SK-N-SH (cell line): Measurements from ENCODE around the gene STAT1. TPM values are rescaled to one million over a fixed set of nuclear protein-coding genes. Genes with fewer than 3 reads are reported as not detected.

Source experiments
- CTCF ChIA-PET: fragments of 300-600, 350-600 bp; formaldehyde crosslinking; extraction: SDS; loops from one replicate; lab custom pipeline; 2021; lab: Yijun Ruan, JAX
- POLR2A ChIA-PET: fragments of 350-600 bp; sonication (Branson Sonifier 250); formaldehyde crosslinking; extraction: SDS; loops from one replicate; lab custom pipeline; 2020; ENCODE audit warnings: antibody characterized with exemption, inconsistent platforms; lab: Yijun Ruan, JAX
- DNase-seq: peaks from one replicate; pipeline ENCODE4 v3.0.0; 2012
- H2AFZ ChIP-seq: fragments of 200-600 bp; sonication (generic); 2 replicates; pipeline ENCODE4 v1.8.1; 2016; ENCODE audit warnings: antibody characterized with exemption, mild to moderate bottlenecking, low read depth
- H3F3A ChIP-seq: fragments of 200-600 bp; sonication (generic); replicated peaks from 2 replicates; pipeline ENCODE3; 2016; ENCODE audit warnings: antibody characterized with exemption, mild to moderate bottlenecking; ENCODE audit not compliant: insufficient read depth
- H3K27ac ChIP-seq, 2 experiments: fragments of 200-500 bp in 1 of 2; fragments of 200-600 bp in 1 of 2; sonication (Bioruptor generic) in 1 of 2; sonication (generic), shearing (Covaris generic) in 1 of 2; 2 replicates each; pipeline versions ENCODE4 v1.5.1 to v1.6.1; 2014 to 2016; ENCODE audit warnings: low read depth in 2 of 2, inconsistent platforms in 1 of 2, low read length in 1 of 2, mild to moderate bottlenecking in 1 of 2, mixed read lengths in 1 of 2
- H3K27me3 ChIP-seq: fragments of 200-600 bp; sonication (generic), shearing (Covaris generic); 2 replicates; pipeline ENCODE4 v1.6.1; 2016; ENCODE audit warnings: mixed run types; ENCODE audit not compliant: insufficient read depth
- H3K36me3 ChIP-seq, 2 experiments: fragments of 200-500 bp in 1 of 2; fragments of 200-600 bp in 1 of 2; sonication (Bioruptor generic) in 1 of 2; sonication (generic) in 1 of 2; replicated peaks in 1 of 2; 2 replicates each; pipeline versions ENCODE3 to v1.5.1; 2014 to 2016; ENCODE audit warnings: low read length in 1 of 2, mild to moderate bottlenecking in 1 of 2; ENCODE audit not compliant: insufficient read depth in 2 of 2, control insufficient read depth in 1 of 2
- H3K4me1 ChIP-seq, 2 experiments: fragments of 200-500 bp in 1 of 2; fragments of 200-600 bp in 1 of 2; sonication (Bioruptor generic) in 1 of 2; sonication (generic), shearing (Covaris generic) in 1 of 2; 2 replicates each; pipeline versions ENCODE4 v1.5.1 to v1.6.1; 2014 to 2016; ENCODE audit warnings: low read depth in 1 of 2, low read length in 1 of 2, mixed run types in 1 of 2; ENCODE audit not compliant: insufficient read depth in 2 of 2, control insufficient read depth in 1 of 2
- H3K4me2 ChIP-seq: fragments of 200-600 bp; sonication (generic), shearing (Covaris generic); 2 replicates; pipeline ENCODE4 v1.6.1; 2017; ENCODE audit warnings: mixed run types
- H3K4me3 ChIP-seq, 2 experiments: fragments of 200-500 bp in 1 of 2; fragments of 200-600 bp in 1 of 2; sonication (Bioruptor generic) in 1 of 2; sonication (generic), shearing (Covaris generic) in 1 of 2; 2 replicates each; pipeline versions ENCODE4 v1.5.1 to v1.8.1; 2014 to 2016; ENCODE audit warnings: low read depth in 2 of 2, inconsistent platforms in 1 of 2, low read length in 1 of 2, mild to moderate bottlenecking in 1 of 2, mixed read lengths in 1 of 2, moderate library complexity in 1 of 2
- H3K79me2 ChIP-seq: fragments of 200-600 bp; sonication (generic); 2 replicates; pipeline ENCODE4 v1.8.1; 2017; ENCODE audit warnings: mild to moderate bottlenecking; ENCODE audit not compliant: insufficient read depth
- H3K9ac ChIP-seq: fragments of 200-600 bp; sonication (generic); 2 replicates; pipeline ENCODE4 v1.6.1; 2017; ENCODE audit warnings: mixed run types
- H3K9me2 ChIP-seq: fragments of 200-600 bp; sonication (generic); 2 replicates; pipeline ENCODE4 v1.6.1; 2017; ENCODE audit warnings: mixed run types
- H3K9me3 ChIP-seq: fragments of 200-600 bp; sonication (generic); 2 replicates; pipeline ENCODE4 v1.6.1; 2017; ENCODE audit warnings: mixed run types, mild to moderate bottlenecking, moderate library complexity
- H4K20me1 ChIP-seq: fragments of 200-600 bp; sonication (generic); 2 replicates; pipeline ENCODE4 v1.6.1; 2017; ENCODE audit warnings: mild to moderate bottlenecking, mixed run types; ENCODE audit not compliant: insufficient read depth
- CHD2 ChIP-seq: fragments of 150-350 bp; IDR thresholded peaks from 2 replicates; pipeline ENCODE4 v1.6.1; 2018; ENCODE audit warnings: low read length; ENCODE audit not compliant: partially characterized antibody
- EP300 ChIP-seq, 2 experiments: IDR thresholded peaks; 2 replicates each; pipeline versions ENCODE4 v1.4.0 to v1.6.1; 2012; ENCODE audit warnings: borderline replicate concordance in 1 of 2, low read depth in 1 of 2, low read length in 1 of 2
- EZH2phosphoT487 ChIP-seq: fragments of 200-600 bp; sonication (generic); IDR thresholded peaks from 2 replicates; pipeline ENCODE4 v1.6.1; 2017; ENCODE audit warnings: low read depth, mixed run types, mild to moderate bottlenecking, antibody characterized with exemption, moderate library complexity, borderline replicate concordance
- FOSL2 ChIP-seq: IDR thresholded peaks from 2 replicates; pipeline ENCODE4 v1.4.0; 2012; ENCODE audit warnings: low read depth, mild to moderate bottlenecking, moderate library complexity, borderline replicate concordance
- FOXJ3 ChIP-seq: sonication (generic); formaldehyde crosslinking; IDR thresholded peaks from 2 replicates; pipeline ENCODE4 v1.5.1; 2020; ENCODE audit warnings: mild to moderate bottlenecking, missing genetic modification reagents
- FOXM1 ChIP-seq: IDR thresholded peaks from 2 replicates; pipeline ENCODE4 v1.4.0; 2012; ENCODE audit warnings: low read depth, mild to moderate bottlenecking
- GABPA ChIP-seq: IDR thresholded peaks from 2 replicates; pipeline ENCODE4 v1.4.0; 2012; ENCODE audit warnings: low read depth, mild to moderate bottlenecking
- JUND ChIP-seq: IDR thresholded peaks from 2 replicates; pipeline ENCODE4 v1.4.0; 2012
- MAX ChIP-seq: IDR thresholded peaks from 2 replicates; pipeline ENCODE4 v1.4.0; 2012; ENCODE audit warnings: low read depth
- MEF2A ChIP-seq: IDR thresholded peaks from 2 replicates; pipeline ENCODE4 v1.4.0; 2012; ENCODE audit warnings: low read depth, borderline replicate concordance
- MXI1 ChIP-seq: IDR thresholded peaks from 2 replicates; pipeline ENCODE4 v1.6.1; 2012; ENCODE audit warnings: mild to moderate bottlenecking, low read depth, low read length, improper control_type of control experiment
- RAD21 ChIP-seq: IDR thresholded peaks from 2 replicates; pipeline ENCODE4 v1.6.1; 2012; ENCODE audit warnings: mild to moderate bottlenecking, low read length
- SMC3 ChIP-seq: IDR thresholded peaks from 2 replicates; pipeline ENCODE4 v1.6.1; 2012; ENCODE audit warnings: low read depth, low read length, improper control_type of control experiment
- TAF1 ChIP-seq: IDR thresholded peaks from 2 replicates; pipeline ENCODE4 v1.6.1; 2012; ENCODE audit warnings: low read depth, mild to moderate bottlenecking, low read length, moderate library complexity, borderline replicate concordance
- TCF12 ChIP-seq: IDR thresholded peaks from 2 replicates; pipeline ENCODE4 v1.4.0; 2012
- YY1 ChIP-seq: IDR thresholded peaks from 2 replicates; pipeline ENCODE4 v1.4.0; 2012; ENCODE audit warnings: low read depth, mild to moderate bottlenecking
- WGBS: methylation state at CpG from one replicate; pipeline ENCODE4 v1.1.6; 2017; ENCODE audit warnings: low lambda C conversion rate; 5-methylcytosine and 5-hydroxymethylcytosine counted together
- polyA plus RNA-seq, 3 experiments: library from polyadenylated mRNA; depleted of rRNA; stranded (reverse); fragments of >200 nt; gene quantifications; 2 replicates each; pipeline ENCODE4 v1.2.3, GENCODE V29; 2012
- TF ChIP-seq, protein P1 (sequence below): IDR thresholded peaks from 2 replicates; pipeline ENCODE4 v1.6.1; 2012; ENCODE audit warnings: mild to moderate bottlenecking, low read depth, low read length, moderate library complexity
- TF ChIP-seq, protein P2 (sequence below): fragments of 200-600 bp; sonication (generic); IDR thresholded peaks from 2 replicates; pipeline ENCODE4 v1.6.1; 2017; ENCODE audit warnings: antibody characterized with exemption, mild to moderate bottlenecking, moderate library complexity
- TF ChIP-seq, protein P3 (sequence below): fragments of 150-350 bp; IDR thresholded peaks from 2 replicates; pipeline ENCODE4 v1.6.1; 2016; ENCODE audit warnings: mild to moderate bottlenecking, low read depth, low read length
- TF ChIP-seq, protein P4 (sequence below): fragments of 150-350 bp; IDR thresholded peaks from 2 replicates; pipeline ENCODE4 v1.6.1; 2017; ENCODE audit warnings: antibody characterized with exemption, low read length, low read depth, borderline replicate concordance

STAT1 gene
- polyA plus RNA-seq, 1 of the 3 experiments (the other 2 are of a cell fraction) = 22.1 TPM

DNA sequence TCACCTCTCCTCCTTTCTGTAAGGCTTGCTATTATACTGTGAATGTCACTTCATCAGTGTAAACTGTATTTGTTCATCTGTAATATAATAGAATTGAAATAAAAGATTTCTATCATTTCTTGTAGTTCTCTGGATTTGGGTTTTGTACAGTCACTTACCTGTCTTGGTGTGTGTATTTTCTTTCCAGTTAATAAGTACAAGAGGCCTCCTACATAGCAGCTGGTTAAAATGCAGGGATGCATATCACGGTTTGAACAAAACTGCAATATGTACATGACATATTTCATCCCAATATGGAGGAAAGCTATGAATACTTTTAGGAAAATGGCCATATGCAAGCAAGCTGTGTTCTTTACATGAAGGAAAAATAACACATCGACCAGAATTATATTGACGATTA lies 5.4 kb upstream of the STAT1 start:
- TF ChIP-seq FOXJ3 (CRISPR knock-in tag) (no peak), FOXM1 (no peak), EP300 (IDR thresholded peaks at IDR 0.05; ENCODE audit: borderline replicate concordance in 1 of 2, low read depth in 1 of 2, low read length in 1 of 2) (no peak), CHD2 (no peak), TCF12 (no peak)
- TF ChIP-seq, protein P1, sequence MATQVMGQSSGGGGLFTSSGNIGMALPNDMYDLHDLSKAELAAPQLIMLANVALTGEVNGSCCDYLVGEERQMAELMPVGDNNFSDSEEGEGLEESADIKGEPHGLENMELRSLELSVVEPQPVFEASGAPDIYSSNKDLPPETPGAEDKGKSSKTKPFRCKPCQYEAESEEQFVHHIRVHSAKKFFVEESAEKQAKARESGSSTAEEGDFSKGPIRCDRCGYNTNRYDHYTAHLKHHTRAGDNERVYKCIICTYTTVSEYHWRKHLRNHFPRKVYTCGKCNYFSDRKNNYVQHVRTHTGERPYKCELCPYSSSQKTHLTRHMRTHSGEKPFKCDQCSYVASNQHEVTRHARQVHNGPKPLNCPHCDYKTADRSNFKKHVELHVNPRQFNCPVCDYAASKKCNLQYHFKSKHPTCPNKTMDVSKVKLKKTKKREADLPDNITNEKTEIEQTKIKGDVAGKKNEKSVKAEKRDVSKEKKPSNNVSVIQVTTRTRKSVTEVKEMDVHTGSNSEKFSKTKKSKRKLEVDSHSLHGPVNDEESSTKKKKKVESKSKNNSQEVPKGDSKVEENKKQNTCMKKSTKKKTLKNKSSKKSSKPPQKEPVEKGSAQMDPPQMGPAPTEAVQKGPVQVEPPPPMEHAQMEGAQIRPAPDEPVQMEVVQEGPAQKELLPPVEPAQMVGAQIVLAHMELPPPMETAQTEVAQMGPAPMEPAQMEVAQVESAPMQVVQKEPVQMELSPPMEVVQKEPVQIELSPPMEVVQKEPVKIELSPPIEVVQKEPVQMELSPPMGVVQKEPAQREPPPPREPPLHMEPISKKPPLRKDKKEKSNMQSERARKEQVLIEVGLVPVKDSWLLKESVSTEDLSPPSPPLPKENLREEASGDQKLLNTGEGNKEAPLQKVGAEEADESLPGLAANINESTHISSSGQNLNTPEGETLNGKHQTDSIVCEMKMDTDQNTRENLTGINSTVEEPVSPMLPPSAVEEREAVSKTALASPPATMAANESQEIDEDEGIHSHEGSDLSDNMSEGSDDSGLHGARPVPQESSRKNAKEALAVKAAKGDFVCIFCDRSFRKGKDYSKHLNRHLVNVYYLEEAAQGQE = no peak
- TF ChIP-seq, protein P2, sequence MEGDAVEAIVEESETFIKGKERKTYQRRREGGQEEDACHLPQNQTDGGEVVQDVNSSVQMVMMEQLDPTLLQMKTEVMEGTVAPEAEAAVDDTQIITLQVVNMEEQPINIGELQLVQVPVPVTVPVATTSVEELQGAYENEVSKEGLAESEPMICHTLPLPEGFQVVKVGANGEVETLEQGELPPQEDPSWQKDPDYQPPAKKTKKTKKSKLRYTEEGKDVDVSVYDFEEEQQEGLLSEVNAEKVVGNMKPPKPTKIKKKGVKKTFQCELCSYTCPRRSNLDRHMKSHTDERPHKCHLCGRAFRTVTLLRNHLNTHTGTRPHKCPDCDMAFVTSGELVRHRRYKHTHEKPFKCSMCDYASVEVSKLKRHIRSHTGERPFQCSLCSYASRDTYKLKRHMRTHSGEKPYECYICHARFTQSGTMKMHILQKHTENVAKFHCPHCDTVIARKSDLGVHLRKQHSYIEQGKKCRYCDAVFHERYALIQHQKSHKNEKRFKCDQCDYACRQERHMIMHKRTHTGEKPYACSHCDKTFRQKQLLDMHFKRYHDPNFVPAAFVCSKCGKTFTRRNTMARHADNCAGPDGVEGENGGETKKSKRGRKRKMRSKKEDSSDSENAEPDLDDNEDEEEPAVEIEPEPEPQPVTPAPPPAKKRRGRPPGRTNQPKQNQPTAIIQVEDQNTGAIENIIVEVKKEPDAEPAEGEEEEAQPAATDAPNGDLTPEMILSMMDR = no peak
- TF ChIP-seq, all 33 proteins: peak for 0
- Histone ChIP-seq H3K9me2 (no peaks in the 10 kb centered on the region), H3K9me3 (no peaks in the 10 kb centered on the region), H3K27me3 (no peaks in the 10 kb centered on the region), H3K27ac (no peak overlapping the region), H3K79me2 (no peaks in the 10 kb centered on the region), H3K4me2 (0 out of 2 replicates have a peak overlapping the region, but pooled peaks have one; percentile 78), H3K4me1 (peaks cover 0 to 13% of the 10 kb centered on the region in 2 experiments; a peak in 3 of 4 replicates), H3K4me3 (no peak overlapping the region), H2AFZ (peak overlapping the region; percentile 72; the same call in 1 of the 2 replicates), H3K9ac (no peak overlapping the region), H4K20me1 (no peaks in the 10 kb centered on the region), H3K36me3 (no peaks in the 10 kb centered on the region), H3F3A (peaks cover 5% of the 10 kb centered on the region)
- CTCF ChIA-PET = interaction anchor here (0.8 to 1.3 kb wide), 2 partner anchors 12 to 169 kb away, joined by 3 read pairs; no protein-coding TSS in a partner anchor
- WGBS = 94% methylated on average over 3 of the region's 3 CpGs
- POLR2A ChIA-PET = no interaction called here
- no peak for DNase-seq

GRCh38 chr2:191018643-191019119 lies 4.7 kb upstream of the STAT1 start:
- ChIA-PET CTCF (no interaction called here), POLR2A (no interaction called here)
- no peak for TF ChIP-seq MAX
- TF ChIP-seq TAF1 = no peak
- no peak for TF ChIP-seq FOXM1
- TF ChIP-seq, protein P3, sequence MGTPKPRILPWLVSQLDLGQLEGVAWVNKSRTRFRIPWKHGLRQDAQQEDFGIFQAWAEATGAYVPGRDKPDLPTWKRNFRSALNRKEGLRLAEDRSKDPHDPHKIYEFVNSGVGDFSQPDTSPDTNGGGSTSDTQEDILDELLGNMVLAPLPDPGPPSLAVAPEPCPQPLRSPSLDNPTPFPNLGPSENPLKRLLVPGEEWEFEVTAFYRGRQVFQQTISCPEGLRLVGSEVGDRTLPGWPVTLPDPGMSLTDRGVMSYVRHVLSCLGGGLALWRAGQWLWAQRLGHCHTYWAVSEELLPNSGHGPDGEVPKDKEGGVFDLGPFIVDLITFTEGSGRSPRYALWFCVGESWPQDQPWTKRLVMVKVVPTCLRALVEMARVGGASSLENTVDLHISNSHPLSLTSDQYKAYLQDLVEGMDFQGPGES = no peak
- TF ChIP-seq YY1 = no peak
- no peak for TF ChIP-seq GABPA
- no peak for TF ChIP-seq CHD2
- TF ChIP-seq, protein P4, sequence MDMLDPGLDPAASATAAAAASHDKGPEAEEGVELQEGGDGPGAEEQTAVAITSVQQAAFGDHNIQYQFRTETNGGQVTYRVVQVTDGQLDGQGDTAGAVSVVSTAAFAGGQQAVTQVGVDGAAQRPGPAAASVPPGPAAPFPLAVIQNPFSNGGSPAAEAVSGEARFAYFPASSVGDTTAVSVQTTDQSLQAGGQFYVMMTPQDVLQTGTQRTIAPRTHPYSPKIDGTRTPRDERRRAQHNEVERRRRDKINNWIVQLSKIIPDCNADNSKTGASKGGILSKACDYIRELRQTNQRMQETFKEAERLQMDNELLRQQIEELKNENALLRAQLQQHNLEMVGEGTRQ = no peak
- no peak for TF ChIP-seq SMC3
- TF ChIP-seq FOSL2 = no peak
- no peak for TF ChIP-seq RAD21
- no peak for TF ChIP-seq JUND
- TF ChIP-seq MEF2A = no peak
- no peak for TF ChIP-seq FOXJ3 (CRISPR knock-in tag)
- no peak for TF ChIP-seq MXI1
- no peak for TF ChIP-seq TCF12
- TF ChIP-seq EZH2phosphoT487 = no peak

More at GRCh38 chr2:191018643-191019119, 4.7 kb upstream of the STAT1 start:
- Histone ChIP-seq H3K79me2 (peaks cover 2% of the 10 kb centered on the region; the same call in 1 of the 2 replicates), H3K4me3 (no peak overlapping the region), H3K9me3 (no peaks in the 10 kb centered on the region), H3K27ac (no peak overlapping the region), H3K9me2 (no peaks in the 10 kb centered on the region), H3K4me2 (no peak overlapping the region), H3K4me1 (peaks cover 0 to 14% of the 10 kb centered on the region in 2 experiments; a peak in 3 of 4 replicates), H3F3A (peaks cover 5% of the 10 kb centered on the region), H4K20me1 (no peaks in the 10 kb centered on the region), H2AFZ (peak overlapping the region; percentile 72; the same call in 1 of the 2 replicates), H3K9ac (no peak overlapping the region), H3K36me3 (no peaks in the 10 kb centered on the region), H3K27me3 (no peaks in the 10 kb centered on the region)
- DNase-seq = no peak
- WGBS = 74% methylated on average over 3 of the region's 3 CpGs
